Brain microvascular endothelial cell (primary cell): ENCODE measurements around the gene ZNF813.

Experiments used
- DNase-seq: peaks from one replicate; pipeline ENCODE4 v3.0.0-alpha.2; 2020
- H3K27ac ChIP-seq: fragments of 250-450 bp; sonication (Bioruptor Pico); 2 replicates; pipeline ENCODE4 v1.5.1; 2020; ENCODE audit warnings: mild to moderate bottlenecking, moderate library complexity
- H3K27me3 ChIP-seq: fragments of 250-450 bp; sonication (Bioruptor Pico); replicated peaks from 2 replicates; pipeline ENCODE4 v1.5.1; 2020; ENCODE audit warnings: mild to moderate bottlenecking
- H3K36me3 ChIP-seq: fragments of 250-450 bp; sonication (Bioruptor Pico); replicated peaks from 2 replicates; pipeline ENCODE4 v1.5.1; 2020; ENCODE audit warnings: mild to moderate bottlenecking
- H3K4me3 ChIP-seq: 2 replicates; pipeline ENCODE4 v1.5.1; 2011; ENCODE audit warnings: low read depth, mild to moderate bottlenecking, control low read depth, low read length, moderate library complexity
- CTCF ChIP-seq: IDR thresholded peaks from 2 replicates; pipeline ENCODE4 v1.5.1; 2011; ENCODE audit warnings: low read depth, mild to moderate bottlenecking, moderate library complexity, low read length, control low read depth, inconsistent platforms; ENCODE audit errors: missing control alignments
- in situ Hi-C: cut with HindIII; loops from 2 replicates; pipeline ENCODE4 v1.10.0; 2017; ENCODE audit warnings: low sequenced_read_pairs, low pct_ligation_motif_present

ZNF813 gene

GRCh38 chr19:53531457-53531856 is 63.9 kb downstream of the ZNF813 start:
- DNase-seq = no peak
- H3K36me3 ChIP-seq = no peaks in the 10 kb centered on the region
- H3K27me3 ChIP-seq = no peaks in the 10 kb centered on the region
- H3K4me3 ChIP-seq = no peak overlapping the region
- H3K27ac ChIP-seq = no peak overlapping the region
- in situ Hi-C loops = no loop called here
- TF ChIP-seq CTCF = no peak

GRCh38 chr19:53532362-53532761 is 64.8 kb downstream of the ZNF813 start:
- H3K36me3 ChIP-seq = no peaks in the 10 kb centered on the region
- H3K4me3 ChIP-seq = no peak overlapping the region
- no peak for TF ChIP-seq CTCF
- H3K27me3 ChIP-seq = no peaks in the 10 kb centered on the region
- no peak for DNase-seq
- H3K27ac ChIP-seq = no peak overlapping the region
- in situ Hi-C loops = no loop called here

- H3K27me3 ChIP-seq = no peaks in the 10 kb centered on the region
- no peak for TF ChIP-seq CTCF
- H3K27ac ChIP-seq = no peak overlapping the region
- DNase-seq = no peak
- no peak overlapping the region for H3K4me3 ChIP-seq
- H3K36me3 ChIP-seq = no peaks in the 10 kb centered on the region
- in situ Hi-C loops = no loop called here
Measured at GRCh38 chr19:53536225-53536548, 68.7 kb downstream of the ZNF813 start.

GRCh38 chr19:53537121-53537520 is 69.6 kb downstream of the ZNF813 start:
- TF ChIP-seq CTCF = no peak
- in situ Hi-C loops = no loop called here
- Histone ChIP-seq H3K27ac (peak overlapping the region; percentile 69), H3K4me3 (peak overlapping the region; percentile 73), H3K36me3 (no peaks in the 10 kb centered on the region), H3K27me3 (no peaks in the 10 kb centered on the region)
- DNase-seq = no peak

GRCh38 chr19:53537521-53538377 is 70.2 kb downstream of the ZNF813 start, which contains the start of gene ZNF331:
ZNF331 (plus strand) TSS chr19:53538145; CDS start chr19:53569377, 31,232 bp downstream.
- Histone ChIP-seq H3K4me3 (peak within 1 kb of the TSS; percentile 73), H3K27me3 (no peaks in the 10 kb centered on the region), H3K36me3 (no peaks in the 10 kb centered on the region), H3K27ac (peak within 1 kb of the TSS; percentile 69)
- peak; percentile 68 for DNase-seq
- in situ Hi-C loops = no loop called here
- TF ChIP-seq CTCF = peak; percentile 39
